NCI-H774 (cell line): Measurements from ENCODE around the gene AQP7.
"Not testable (repeated sequence)": the region's sequence is repeated elsewhere in the genome, so short reads cannot be mapped to it uniquely, and the experiment has no call there.

Experiments used
- DNase-seq: peaks from one replicate; lab custom pipeline; 2025; lab: John Stamatoyannopoulos, UW

The AQP7 gene

DNA sequence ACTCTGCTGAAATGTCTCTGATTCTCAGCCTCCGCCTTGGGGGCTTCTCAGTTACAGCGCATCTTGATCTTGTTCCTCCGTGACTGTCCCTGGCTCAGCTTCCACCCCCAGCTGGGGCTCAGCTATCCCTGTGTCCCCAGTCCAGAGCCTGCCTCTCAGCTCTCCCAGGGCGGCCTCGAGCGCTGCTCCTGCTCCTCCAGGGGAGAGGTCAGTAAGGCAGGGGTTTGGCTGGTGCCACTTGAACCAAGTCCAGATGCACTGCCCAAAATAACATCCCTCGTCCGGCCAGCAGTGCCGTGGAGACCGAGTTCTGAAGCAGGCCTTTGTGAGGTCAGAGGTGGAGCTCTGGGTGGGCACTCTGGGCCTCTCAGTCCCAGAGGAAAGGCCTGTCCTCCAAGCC, at the start of gene AQP7:
AQP7 (minus strand) TSS at position 198 of the 400 bp plus-strand sequence. CDS start 1,306 bp downstream, outside the sequence.
- DNase-seq, result not testable (repeated sequence)

- no peak for DNase-seq
Measured at GRCh38 chr9:33450621-33451146, 48.3 kb upstream of the AQP7 start.

- no peak for DNase-seq
Measured at GRCh38 chr9:33449715-33450114, 47.3 kb upstream of the AQP7 start.

DNA sequence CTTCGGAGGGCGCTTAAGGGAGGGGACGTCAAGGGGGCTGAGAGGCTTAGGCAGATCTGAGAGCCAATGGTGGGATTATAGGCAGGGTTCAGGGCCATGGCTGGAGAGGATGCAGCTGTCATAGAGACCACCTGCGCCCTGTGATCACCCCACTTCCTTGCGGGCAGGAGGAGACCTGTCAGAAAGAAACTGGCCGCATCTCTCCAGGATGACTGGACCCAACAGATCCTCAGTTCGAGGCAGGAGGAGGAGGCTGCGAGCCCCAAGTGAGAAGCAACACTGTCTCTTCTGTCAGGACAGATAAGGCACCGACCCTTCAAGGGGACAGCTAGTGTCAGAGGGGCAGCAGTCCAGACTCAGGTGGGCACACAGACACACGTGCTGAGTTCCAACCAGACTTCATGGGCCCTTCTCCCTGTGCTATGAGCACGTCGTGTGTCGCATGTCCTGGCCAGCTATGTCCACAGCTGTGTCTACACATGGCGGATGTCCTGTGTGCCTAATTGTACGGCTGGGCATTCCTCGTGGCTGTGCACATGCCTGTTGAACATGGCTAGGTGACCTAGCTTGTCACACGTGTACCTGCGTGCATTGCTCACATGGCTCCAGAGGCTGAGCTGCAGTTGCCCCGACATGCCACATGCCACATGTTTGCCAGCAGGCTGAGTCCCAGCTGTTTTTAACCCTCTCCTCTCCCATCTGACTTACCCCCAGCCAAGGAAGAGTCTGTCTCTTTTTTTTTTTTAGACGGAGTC, 45.6 kb upstream of the AQP7 start:
- DNase-seq, result no peak

- no peak for DNase-seq
Measured at GRCh38 chr9:33446946-33447798, 44.8 kb upstream of the AQP7 start, which contains the start of gene AQP3. AQP3 (minus strand) TSS chr9:33447593; CDS start chr9:33447530, 63 bp downstream.

DNA sequence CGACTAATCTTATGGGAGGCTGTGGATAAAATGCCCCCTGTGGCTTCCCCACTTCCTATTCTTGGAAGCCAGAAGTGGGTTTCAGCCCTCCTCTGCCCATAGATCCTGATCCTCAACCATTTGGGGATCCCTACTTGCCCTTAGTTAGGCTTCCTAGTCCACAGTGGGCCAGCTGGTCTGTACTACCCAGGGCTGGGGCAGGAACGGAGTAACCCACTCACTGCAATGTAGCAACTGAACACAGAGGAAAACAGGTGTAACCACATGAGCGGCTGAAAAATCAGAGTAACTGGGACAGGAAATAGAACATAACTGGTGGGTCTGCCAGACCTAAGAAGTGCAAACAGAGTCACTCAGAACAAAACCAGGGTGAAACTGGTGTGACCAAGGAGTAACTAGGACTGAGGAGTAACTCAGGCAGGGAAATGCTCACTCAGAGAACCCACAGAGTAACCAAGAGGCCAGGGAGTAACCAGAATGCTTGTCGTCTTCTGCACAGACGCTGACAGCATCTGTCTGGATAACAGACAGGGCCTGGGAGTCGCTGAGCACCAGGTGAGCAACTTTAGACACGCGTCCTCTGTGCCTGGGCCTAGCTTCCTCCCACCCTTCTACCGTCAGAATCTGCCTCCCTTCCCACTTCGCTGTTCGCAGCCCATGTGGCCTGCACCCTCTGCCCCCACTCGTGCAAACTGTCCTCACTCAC, 44.0 kb upstream of the AQP7 start:
- no peak for DNase-seq

DNA sequence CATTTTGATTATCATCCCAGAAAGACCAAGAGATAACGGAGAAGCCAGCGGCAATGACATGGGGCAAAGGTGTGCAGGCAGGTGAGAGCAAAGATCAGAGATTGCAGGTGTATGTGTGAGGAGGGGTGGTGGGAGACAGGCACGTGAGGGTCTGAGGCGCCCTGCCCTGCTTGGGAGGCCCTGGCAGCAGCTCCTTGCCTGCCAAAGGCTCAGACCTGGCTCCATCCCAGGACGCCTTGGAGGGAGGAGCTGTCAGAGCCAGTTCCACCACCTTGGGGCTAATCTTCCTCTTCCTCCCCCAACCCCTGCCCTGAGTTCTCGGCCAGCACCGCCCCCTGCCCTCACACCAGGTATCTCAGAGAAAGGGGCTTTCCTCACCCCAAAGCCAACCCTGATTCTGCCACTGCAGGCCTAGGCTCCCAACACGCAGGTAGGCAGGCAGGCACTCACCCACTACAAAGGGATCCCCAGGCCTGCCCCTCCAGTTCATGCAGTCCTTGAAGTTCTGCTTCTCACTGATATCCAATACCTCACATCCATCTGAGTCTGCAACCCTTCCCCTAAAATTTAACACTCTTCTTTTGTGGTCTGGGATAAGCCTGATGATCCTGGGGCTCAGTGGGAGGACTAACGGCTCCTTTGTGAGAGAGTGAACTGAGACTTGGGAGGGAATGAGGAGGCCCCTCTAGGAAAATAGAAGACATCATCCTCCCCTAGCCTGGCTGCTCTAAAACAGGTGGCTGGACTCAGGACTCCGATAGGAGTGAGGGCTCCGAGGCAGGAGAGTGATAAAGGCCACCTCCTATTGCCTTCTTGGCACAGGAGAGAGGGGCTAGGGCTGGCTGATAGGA, 43.2 kb upstream of the AQP7 start:
- DNase-seq, result no peak

DNA sequence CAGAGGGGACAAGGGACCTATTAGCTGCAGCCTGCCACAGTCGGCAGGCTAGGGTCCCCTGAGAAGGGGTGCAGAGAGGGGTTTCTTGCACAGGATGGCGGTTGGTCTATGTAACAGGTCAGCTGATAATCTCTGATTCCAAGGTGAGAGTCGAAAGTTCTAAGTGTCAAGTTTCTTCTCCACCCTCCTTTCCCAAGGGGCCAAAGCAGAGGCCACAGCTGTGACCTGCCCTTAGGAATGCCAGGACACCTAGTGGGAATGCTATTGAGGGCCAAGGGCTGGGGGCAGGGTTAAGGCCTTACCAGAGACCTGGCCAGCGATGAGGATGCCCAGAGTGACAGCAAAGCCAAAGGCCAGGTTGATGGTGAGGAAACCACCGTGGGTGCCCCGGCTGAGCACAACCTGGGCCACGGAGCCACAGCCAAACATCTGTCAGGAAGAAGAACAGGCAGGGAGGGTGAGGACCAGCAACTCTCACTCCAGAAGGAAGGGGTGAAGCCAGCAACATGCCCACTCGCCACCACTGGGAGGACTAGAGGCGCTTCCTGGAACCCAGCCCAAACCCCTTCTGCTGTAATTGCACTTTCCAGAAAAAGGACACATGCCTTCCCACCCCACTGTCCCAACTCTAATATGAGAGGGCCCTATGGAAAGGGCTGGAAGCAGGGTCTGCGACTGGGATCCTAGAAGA, 41.2 kb upstream of the AQP7 start:
- no peak for DNase-seq

DNA sequence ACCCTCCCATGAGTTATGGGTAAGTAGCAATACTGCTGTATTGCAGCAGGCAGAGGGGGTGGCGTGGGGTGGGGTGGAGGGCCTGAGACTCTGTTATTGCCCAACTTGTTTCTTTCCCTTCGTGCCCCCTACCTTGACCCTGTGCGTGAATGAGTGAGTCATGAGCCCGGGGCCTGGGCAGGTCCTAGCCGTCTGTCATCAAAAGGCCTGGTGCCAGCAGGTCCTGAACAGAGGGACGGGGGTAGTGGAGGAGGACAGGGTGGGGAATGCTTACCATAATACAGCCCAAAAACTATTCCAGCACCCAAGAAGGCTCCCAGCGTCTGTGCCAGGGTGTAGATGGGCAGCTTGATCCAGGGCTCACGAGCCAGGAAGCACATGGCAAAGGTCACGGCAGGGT, 40.7 kb upstream of the AQP7 start:
- no peak for DNase-seq

GRCh38 chr9:33442125-33442524, 39.8 kb upstream of the AQP7 start:
- DNase-seq, result no peak

GRCh38 chr9:33440609-33441008, 38.2 kb upstream of the AQP7 start:
- DNase-seq, result no peak

DNA sequence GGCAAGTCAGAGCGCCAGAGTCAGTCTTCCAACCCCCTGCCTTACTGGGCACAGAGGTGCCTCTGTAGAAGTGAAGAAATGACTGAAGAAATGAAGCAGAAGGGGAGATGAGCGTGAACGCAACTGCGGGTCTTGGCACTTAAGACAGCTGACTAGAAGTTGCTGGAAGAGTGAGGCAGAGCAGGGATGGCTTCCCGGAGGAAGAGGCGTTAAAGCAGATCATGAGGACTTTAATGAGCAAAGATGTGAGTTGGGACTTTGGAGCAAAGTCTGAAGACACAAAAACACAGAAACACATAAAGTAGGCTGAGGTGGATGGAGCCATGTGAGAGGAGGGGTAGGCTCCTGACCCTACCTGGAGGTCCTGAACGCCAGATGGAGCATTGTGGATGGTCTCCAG, 37.8 kb upstream of the AQP7 start:
- no peak for DNase-seq

- DNase-seq, result no peak
Measured at GRCh38 chr9:33439731-33440130, 37.4 kb upstream of the AQP7 start.

GRCh38 chr9:33438926-33439680, 36.7 kb upstream of the AQP7 start:
- no peak for DNase-seq

- DNase-seq, result no peak
Measured at GRCh38 chr9:33437898-33438297, 35.5 kb upstream of the AQP7 start.

GRCh38 chr9:33437205-33437604, 34.8 kb upstream of the AQP7 start:
- DNase-seq, result no peak

DNA sequence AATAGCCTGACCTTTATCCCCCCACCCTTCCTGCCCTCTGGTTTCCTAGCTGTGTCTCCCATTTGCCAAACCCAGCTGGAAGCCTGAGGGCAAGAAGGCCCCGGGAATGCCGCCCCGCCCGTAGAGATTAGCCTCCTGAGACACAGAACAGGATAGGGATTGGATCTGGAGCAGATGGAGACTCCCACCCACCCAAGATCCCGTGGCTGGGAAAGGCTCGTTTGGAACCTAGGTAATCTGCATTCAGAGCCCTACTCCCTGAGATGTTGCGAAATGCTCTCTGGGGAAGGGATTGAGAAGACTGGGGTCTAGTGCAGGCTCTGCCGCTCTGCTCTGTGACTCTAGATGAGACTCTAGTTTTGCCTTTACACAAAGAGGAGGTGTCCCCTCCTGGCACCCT, 34.1 kb upstream of the AQP7 start:
- no peak for DNase-seq

- no peak for DNase-seq
Measured at GRCh38 chr9:33435821-33436277, 33.5 kb upstream of the AQP7 start.

DNA sequence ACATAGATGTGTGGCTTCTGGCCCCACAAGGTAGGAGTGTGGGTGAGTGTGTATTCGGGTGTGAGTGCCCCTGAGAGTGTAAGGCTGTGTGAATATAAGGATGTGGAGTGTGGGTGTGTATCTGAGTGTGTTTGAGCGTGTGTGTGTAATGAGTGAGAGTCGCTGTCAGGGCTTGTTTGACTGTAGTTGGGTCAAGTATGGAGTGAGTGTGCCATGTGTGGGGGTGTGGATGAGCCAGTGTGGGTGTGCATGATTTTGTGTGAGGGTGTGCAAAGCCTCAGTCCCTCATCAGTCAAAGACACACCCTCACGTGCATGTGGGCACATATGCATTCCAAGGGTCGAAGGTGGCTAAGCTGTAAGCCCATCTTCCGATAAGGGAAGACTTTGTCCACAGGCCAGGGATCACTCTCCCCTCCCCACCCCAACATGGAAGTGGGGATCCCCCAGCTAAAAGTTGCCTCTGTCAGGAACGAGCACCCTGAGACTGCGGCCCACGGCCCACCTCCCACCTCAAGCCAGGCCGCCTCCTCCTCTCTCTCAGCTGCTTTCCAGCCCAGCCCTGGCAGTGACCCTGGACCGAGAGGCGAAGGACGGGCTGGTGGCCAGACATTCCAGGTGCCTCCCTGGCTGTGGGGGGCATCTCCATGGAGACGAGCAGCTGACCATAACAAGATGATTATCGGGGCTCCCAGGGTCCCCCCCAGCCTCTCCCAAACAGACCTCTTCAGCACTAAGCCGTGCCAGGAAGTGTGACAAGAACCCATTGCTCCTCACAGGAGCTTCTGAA, 32.1 kb upstream of the AQP7 start:
- DNase-seq, result no peak
